IPS-18a (cell line): ENCODE measurements around the gene ARID4B.
A peak's percentile ranks its signal among the peaks of the same experiment; 100 is the strongest.
"Not testable (repeated sequence)": the region's sequence is repeated elsewhere in the genome, so short reads cannot be mapped to it uniquely, and the experiment has no call there.

Source experiments
- H3K27ac ChIP-seq: one replicate; pipeline ENCODE4 v1.5.1; 2013; ENCODE audit warnings: low read length
- H3K27me3 ChIP-seq: one replicate; pipeline ENCODE4 v1.6.1; 2013; ENCODE audit warnings: mild to moderate bottlenecking, low read length; ENCODE audit not compliant: control insufficient read depth, insufficient read depth
- H3K36me3 ChIP-seq: one replicate; pipeline ENCODE4 v1.6.1; 2013; ENCODE audit warnings: low read depth, low read length; ENCODE audit not compliant: control insufficient read depth
- H3K4me1 ChIP-seq: one replicate; pipeline ENCODE4 v1.6.1; 2013; ENCODE audit warnings: low read depth, low read length; ENCODE audit not compliant: control insufficient read depth
- H3K4me3 ChIP-seq: one replicate; pipeline ENCODE4 v1.5.1; 2013; ENCODE audit warnings: low read length
- H3K9ac ChIP-seq: one replicate; pipeline ENCODE4 v1.6.1; 2013; ENCODE audit warnings: mild to moderate bottlenecking, low read length, moderate library complexity
- H3K9me3 ChIP-seq: one replicate; pipeline ENCODE4 v1.6.1; 2013; ENCODE audit warnings: low read depth, low read length; ENCODE audit not compliant: control insufficient read depth

ARID4B gene, protein sequence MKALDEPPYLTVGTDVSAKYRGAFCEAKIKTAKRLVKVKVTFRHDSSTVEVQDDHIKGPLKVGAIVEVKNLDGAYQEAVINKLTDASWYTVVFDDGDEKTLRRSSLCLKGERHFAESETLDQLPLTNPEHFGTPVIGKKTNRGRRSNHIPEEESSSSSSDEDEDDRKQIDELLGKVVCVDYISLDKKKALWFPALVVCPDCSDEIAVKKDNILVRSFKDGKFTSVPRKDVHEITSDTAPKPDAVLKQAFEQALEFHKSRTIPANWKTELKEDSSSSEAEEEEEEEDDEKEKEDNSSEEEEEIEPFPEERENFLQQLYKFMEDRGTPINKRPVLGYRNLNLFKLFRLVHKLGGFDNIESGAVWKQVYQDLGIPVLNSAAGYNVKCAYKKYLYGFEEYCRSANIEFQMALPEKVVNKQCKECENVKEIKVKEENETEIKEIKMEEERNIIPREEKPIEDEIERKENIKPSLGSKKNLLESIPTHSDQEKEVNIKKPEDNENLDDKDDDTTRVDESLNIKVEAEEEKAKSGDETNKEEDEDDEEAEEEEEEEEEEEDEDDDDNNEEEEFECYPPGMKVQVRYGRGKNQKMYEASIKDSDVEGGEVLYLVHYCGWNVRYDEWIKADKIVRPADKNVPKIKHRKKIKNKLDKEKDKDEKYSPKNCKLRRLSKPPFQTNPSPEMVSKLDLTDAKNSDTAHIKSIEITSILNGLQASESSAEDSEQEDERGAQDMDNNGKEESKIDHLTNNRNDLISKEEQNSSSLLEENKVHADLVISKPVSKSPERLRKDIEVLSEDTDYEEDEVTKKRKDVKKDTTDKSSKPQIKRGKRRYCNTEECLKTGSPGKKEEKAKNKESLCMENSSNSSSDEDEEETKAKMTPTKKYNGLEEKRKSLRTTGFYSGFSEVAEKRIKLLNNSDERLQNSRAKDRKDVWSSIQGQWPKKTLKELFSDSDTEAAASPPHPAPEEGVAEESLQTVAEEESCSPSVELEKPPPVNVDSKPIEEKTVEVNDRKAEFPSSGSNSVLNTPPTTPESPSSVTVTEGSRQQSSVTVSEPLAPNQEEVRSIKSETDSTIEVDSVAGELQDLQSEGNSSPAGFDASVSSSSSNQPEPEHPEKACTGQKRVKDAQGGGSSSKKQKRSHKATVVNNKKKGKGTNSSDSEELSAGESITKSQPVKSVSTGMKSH (N-terminal part only)

DNA sequence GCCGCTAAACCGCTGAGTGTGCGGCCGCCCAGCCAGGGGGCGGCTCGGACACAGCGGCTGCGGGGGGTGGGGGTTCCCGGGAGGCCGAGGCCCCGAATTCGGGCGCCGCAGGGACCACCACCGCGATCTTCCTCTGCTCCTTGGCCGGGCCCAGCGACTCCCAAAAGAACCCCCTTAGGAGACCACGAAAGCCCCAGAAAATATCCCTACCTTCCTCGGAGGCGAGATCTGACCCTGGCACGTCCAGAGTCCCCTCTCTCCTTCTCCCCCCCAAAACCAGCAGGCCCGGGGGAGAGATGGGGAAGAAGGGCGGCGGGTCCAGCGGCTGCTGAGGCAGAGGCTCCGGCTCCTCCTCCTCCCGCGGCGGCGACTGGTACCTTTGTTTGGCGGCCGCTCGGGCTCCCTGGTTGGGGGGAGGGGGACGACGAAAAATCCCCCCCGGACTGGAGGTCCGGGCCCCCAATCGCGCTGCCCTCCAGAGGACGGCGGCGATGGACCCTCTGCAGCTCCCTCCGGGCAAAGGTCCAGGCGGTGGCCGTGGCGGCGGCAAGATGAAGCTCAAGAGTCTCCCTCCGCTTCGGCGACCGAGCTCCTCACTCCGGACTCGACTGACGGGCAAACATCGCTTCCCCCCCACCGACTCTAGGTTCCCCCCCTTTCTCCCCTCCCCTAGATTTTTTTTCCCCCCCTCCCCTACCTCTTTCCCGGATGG is at the start of gene ARID4B:
ARID4B (minus strand) TSS at position 621 of the 712 bp plus-strand sequence. CDS start 1,260 bp downstream, outside the sequence.
- Histone ChIP-seq H3K36me3 (peaks cover 9% of the 10 kb centered on the region), H3K9me3 (no peaks in the 10 kb centered on the region), H3K4me1 (peaks cover 28% of the 10 kb centered on the region)

DNA sequence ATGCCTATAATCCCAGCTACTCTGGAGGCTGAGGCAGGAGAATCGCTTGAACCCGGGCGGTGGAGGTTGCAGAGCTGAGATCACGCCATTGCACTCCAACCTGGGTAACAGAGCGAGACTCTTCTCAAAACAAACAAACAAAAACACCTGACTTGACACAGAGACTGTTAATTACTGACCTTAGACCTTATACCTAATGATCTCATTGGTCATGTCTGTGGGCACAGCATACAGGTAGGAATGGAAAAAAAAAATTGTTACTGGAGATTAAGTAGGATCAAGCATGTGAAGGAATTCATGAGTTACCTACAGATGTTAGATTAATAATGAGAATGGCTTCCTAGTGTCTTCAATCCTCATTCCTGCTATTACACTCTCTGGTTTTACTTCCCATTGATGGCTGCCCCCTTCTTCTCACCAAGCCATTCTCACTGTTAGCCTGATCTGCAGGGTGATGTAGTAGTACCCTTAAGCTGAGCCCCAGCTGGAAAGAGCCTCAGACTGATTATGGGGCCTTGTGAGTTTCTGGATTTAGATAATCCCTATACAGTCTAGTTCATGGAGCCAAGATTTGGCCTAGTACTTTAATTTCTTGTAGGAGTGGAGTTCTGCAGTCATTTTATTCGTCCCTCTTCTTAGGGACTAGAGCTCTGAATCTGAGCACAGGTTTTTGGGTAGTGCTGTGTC is 48.1 kb upstream of the ARID4B start:
- Histone ChIP-seq H3K27ac (no peak overlapping the region), H3K9ac (no peak overlapping the region), H3K36me3 (peaks cover 6% of the 10 kb centered on the region), H3K4me1 (no peaks in the 10 kb centered on the region), H3K27me3 (no peaks in the 10 kb centered on the region), H3K9me3 (no peaks in the 10 kb centered on the region), H3K4me3 (no peak overlapping the region)

More for the DNA sequence above, at the start of gene ARID4B:
- Histone ChIP-seq H3K27ac (peak within 1 kb of the TSS; percentile 84), H3K4me3 (peak within 1 kb of the TSS; percentile 91), H3K9ac (peak within 1 kb of the TSS; percentile 88), H3K27me3 (no peaks in the 10 kb centered on the region)

DNA sequence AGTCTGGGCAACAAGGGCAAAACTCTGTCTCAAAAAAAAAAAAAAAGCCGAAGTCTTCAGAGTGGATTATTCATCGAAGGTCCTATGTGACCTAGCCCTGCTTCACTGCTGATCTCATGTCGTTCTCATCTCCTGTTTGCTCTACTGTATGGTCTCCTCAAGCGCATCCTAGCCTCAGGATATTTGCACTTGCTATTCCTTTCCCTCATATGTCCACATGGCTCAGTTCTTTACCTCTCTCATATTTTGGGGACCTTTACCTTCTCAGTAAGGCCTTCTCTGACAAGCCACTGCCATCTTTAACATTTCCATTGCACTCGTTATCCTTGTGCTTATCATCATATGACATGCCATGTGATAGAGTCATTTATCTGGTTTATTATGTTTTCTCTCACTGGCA is 41.8 kb upstream of the ARID4B start:
- H3K9ac ChIP-seq, result no peak overlapping the region
- no peaks in the 10 kb centered on the region for H3K9me3 ChIP-seq
- no peaks in the 10 kb centered on the region for H3K36me3 ChIP-seq
- no peak overlapping the region for H3K27ac ChIP-seq
- H3K27me3 ChIP-seq, result no peaks in the 10 kb centered on the region
- no peak overlapping the region for H3K4me3 ChIP-seq
- H3K4me1 ChIP-seq, result no peaks in the 10 kb centered on the region

DNA sequence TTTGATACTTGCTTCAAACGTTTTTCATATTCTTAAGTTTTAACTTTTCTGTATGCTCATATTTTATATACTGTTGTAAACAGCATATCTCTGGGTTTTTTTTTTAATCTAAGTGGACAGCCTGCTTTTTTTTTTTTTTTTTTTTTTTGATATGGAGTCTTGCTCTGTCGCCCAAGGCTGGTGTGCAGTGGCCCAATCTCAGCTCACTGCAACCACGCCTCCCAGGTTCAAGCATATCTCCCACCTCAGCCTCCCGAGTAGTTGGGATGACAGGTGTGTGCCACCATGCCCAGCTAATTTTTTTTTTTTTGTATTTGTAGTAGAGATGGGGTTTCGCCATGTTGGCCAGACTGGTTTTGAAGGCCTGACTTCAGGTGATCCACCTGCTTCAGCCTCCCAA is 40.4 kb upstream of the ARID4B start:
- Histone ChIP-seq H3K27ac (no peak overlapping the region), H3K4me3 (peak overlapping the region; percentile 69), H3K9ac (no peak overlapping the region), H3K36me3 (no peaks in the 10 kb centered on the region), H3K4me1 (no peaks in the 10 kb centered on the region), H3K27me3 (no peaks in the 10 kb centered on the region), H3K9me3 (no peaks in the 10 kb centered on the region)

DNA sequence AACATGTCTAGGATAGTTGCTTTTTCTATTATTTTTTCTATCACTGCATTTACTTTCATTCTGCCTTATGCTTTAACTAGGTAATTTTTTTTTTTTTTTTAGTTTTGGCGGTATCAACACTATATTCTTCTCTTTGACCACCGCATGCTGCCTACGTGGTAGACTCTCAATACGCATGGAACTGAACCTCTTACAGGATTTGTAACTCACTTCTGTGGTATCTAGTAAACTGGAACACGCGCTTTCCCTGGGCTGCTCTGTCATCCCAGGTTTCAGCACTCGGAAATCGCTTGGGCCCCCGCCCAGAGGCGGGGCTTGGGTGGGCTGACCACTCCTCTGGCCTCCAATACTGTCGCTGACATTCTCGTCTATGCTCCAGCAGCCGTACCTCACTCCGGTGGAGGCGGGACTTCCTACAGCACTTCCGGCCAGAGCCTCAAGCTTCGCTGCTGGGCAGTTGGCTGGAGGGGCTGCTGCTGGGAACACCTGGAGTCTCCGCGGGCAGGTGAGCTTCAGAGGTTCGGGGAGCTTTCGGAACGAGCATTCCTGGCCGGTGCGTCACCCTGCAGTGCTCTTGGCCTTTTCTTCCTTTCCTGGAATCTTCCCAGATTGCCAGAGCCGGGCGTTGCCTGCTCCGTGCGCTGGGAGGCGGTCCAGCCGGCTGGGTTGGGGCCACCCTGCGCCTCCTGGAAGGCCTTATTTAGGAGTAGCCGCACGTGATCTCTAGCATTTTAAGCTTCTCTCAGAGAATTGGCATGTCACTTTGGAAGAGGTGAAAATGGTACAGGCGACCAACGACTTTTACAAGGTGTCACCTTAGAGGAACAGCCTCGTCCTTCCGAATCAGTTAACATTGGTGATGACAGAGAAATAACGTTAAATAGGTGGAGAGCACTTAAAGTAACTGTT is 39.3 kb upstream of the ARID4B start, which contains the start of gene TBCE:
TBCE (plus strand) TSS at position 428 of the 909 bp plus-strand sequence. CDS start 12,623 bp downstream, outside the sequence.
- Histone ChIP-seq H3K9me3 (no peaks in the 10 kb centered on the region), H3K27ac (peak within 1 kb of the TSS; percentile 2), H3K4me3 (peak within 1 kb of the TSS; percentile 69)

DNA sequence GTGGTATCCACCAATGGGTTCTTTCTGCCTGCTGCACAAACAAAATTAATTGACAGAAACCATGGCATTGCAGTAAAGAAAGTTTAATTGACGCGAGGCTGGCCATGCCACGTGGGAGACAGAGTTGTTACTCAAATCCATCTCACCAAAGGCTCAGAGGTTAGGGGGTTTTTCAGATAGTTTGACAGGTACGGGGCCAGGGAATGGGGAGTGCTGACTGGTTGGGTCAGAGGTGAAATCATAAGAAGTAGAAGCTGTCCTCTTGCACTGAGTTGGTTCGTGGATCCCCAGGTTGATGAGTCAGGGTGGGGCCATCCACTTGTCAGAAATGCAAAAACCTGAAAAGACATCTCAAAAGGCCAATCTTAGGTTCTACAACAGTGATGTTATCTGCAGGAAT is 38.3 kb upstream of the ARID4B start:
- Histone ChIP-seq H3K27me3 (no peaks in the 10 kb centered on the region), H3K27ac (no peak overlapping the region), H3K36me3 (no peaks in the 10 kb centered on the region), H3K9me3 (no peaks in the 10 kb centered on the region), H3K4me1 (no peaks in the 10 kb centered on the region), H3K4me3 (no peak overlapping the region), H3K9ac (no peak overlapping the region)

More for the DNA sequence above, 39.3 kb upstream of the ARID4B start, which contains the start of gene TBCE:
- H3K27me3 ChIP-seq, result no peaks in the 10 kb centered on the region
- no peaks in the 10 kb centered on the region for H3K4me1 ChIP-seq
- H3K36me3 ChIP-seq, result no peaks in the 10 kb centered on the region
- peak within 1 kb of the TSS; percentile 68 for H3K9ac ChIP-seq

DNA sequence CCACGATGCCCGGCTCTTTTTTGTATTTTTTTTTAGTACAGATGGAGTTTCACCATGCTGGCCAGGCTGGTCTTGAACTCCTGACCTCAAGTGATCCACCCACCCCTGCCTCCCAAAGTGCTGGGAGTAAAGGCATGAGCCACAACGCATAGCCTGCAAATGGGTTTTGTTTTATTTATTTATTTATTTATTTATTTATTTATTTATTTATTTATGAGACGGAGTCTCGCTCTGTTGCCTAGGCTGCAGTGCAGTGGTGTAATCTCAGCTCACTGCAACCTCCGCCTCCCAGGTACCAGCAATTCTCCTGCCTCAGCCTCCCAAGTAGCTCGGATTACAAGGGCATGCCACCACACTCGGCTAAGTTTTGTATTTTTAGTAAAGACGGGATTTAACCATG is 36.2 kb upstream of the ARID4B start:
- not testable (repeated sequence) for H3K9ac ChIP-seq, H3K4me3 ChIP-seq, H3K36me3 ChIP-seq, H3K9me3 ChIP-seq, H3K27me3 ChIP-seq, H3K27ac ChIP-seq, H3K4me1 ChIP-seq

DNA sequence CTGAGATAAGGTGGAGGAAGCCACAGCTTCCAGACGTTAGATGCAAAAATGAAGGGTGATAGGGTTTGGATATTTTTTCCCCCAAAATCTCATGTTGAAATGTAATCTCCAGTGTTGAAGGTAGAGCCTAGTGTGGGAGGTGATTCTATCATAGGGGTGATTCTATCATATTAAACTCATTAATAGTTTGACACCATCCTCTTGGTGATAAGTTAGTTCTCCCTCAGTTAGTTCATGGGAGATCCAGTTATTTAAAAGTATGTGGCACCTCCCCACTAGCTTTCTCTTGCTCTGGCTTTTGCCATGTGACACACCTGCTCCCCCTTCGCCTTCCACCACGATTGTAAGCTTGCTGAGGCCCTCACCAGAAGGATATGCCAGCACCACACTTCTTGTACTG is 30.9 kb upstream of the ARID4B start:
- H3K9ac ChIP-seq, result no peak overlapping the region
- H3K36me3 ChIP-seq, result no peaks in the 10 kb centered on the region
- H3K4me3 ChIP-seq, result no peak overlapping the region
- no peaks in the 10 kb centered on the region for H3K9me3 ChIP-seq
- H3K27me3 ChIP-seq, result no peaks in the 10 kb centered on the region
- peaks cover 6% of the 10 kb centered on the region for H3K4me1 ChIP-seq
- H3K27ac ChIP-seq, result no peak overlapping the region

DNA sequence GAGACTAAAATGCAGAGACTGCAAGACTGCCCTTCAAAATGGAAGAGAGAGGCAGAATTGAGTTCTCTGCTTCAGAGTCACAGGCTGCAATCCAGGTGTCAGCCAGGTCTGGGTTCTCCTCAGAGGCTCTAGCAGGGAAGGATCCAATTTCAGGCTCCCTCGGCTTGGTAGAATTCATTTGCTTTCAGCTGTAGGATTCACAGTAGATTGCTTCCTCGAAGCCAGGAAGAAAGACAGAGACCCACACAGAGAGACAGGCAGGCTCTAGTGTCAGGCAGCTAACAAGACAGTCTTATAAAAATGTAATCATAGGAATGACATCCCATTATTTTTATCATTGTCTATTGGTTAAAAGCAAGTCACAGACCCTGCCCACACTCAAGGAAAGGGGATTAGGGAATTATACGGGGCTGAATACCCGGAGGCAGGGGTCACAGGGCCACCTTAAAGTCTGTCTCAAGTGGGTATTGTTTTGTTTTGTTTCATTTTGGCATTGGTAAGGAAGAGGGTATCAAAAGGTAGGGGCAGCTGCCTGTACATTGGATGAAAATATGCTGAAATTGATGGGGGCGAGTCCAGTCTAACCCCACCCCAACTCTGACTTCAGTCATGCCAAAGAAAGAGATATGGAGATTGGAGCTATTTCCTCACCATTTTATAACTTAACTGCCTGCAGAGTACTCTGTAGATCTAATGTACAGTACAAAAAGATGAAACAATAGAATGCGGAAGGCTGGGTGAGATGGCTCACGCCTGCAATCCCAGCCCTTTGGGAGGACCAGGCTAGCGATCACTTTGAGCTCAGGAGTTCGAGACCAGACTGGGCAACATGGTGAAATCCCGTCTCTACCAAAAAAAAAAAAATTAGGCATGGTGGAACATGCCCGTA is 29.8 kb upstream of the ARID4B start:
- Histone ChIP-seq H3K9ac (no peak overlapping the region), H3K36me3 (no peaks in the 10 kb centered on the region), H3K9me3 (no peaks in the 10 kb centered on the region), H3K27ac (no peak overlapping the region), H3K27me3 (no peaks in the 10 kb centered on the region), H3K4me1 (peaks cover 6% of the 10 kb centered on the region), H3K4me3 (no peak overlapping the region)
